PC-3 (cell line): ENCODE results near the gene PRM3.
A peak's percentile ranks its signal among the peaks of the same experiment; 100 is the strongest.

Experiments
- EZH2 ChIP-seq: fragments of 300-600 bp; sonication (generic); IDR thresholded peaks from one replicate; pipeline ENCODE4 v1.6.1; 2017; ENCODE audit warnings: antibody characterized with exemption, mild to moderate bottlenecking, low read length; ENCODE audit not compliant: unreplicated experiment
- EZH2phosphoT487 ChIP-seq: fragments of 300-600 bp; sonication (generic); IDR thresholded peaks from 2 replicates; pipeline ENCODE4 v1.6.1; 2018; ENCODE audit warnings: mild to moderate bottlenecking, antibody characterized with exemption, low read length, borderline replicate concordance
- TF ChIP-seq, protein P1 (sequence below): fragments of 300-600 bp; sonication (generic); conservative IDR thresholded peaks from 2 replicates; pipeline ENCODE4 v1.5.1; 2017; ENCODE audit warnings: antibody characterized with exemption, low read depth, mild to moderate bottlenecking, low read length

- TF ChIP-seq, protein P1, sequence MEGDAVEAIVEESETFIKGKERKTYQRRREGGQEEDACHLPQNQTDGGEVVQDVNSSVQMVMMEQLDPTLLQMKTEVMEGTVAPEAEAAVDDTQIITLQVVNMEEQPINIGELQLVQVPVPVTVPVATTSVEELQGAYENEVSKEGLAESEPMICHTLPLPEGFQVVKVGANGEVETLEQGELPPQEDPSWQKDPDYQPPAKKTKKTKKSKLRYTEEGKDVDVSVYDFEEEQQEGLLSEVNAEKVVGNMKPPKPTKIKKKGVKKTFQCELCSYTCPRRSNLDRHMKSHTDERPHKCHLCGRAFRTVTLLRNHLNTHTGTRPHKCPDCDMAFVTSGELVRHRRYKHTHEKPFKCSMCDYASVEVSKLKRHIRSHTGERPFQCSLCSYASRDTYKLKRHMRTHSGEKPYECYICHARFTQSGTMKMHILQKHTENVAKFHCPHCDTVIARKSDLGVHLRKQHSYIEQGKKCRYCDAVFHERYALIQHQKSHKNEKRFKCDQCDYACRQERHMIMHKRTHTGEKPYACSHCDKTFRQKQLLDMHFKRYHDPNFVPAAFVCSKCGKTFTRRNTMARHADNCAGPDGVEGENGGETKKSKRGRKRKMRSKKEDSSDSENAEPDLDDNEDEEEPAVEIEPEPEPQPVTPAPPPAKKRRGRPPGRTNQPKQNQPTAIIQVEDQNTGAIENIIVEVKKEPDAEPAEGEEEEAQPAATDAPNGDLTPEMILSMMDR, result peak; percentile 62; the same call in 1 of the 2 replicates
- TF ChIP-seq EZH2 (no peak), EZH2phosphoT487 (no peak)
Measured at GRCh38 chr16:11255737-11256660, 17.4 kb downstream of the PRM3 start, which contains the start of gene SOCS1.
